K562 (cell line): ENCODE data around the gene HAGHL. TPM values are rescaled to one million over a fixed set of nuclear protein-coding genes. Genes with fewer than 3 reads are reported as not detected.

Experiments used
- EHMT2 ChIP-seq: fragments of 450-650 bp; IDR thresholded peaks from 2 replicates; pipeline ENCODE4 v1.6.1; 2018; ENCODE audit warnings: antibody characterized with exemption
- ETV5 ChIP-seq: sonication (generic); formaldehyde crosslinking; IDR thresholded peaks from 2 replicates; pipeline ENCODE4 v1.4.0; 2020; ENCODE audit warnings: low read depth, mild to moderate bottlenecking, missing genetic modification reagents
- ETV6 ChIP-seq, 3 experiments: fragments of 150-350 bp in 1 of 3; sonication (generic) in 1 of 3; formaldehyde crosslinking in 1 of 3; IDR thresholded peaks; 2 replicates each; pipeline versions ENCODE4 v1.6.1 to v1.8.0; 2014 to 2022; ENCODE audit warnings: borderline replicate concordance in 2 of 3, low read depth in 2 of 3, antibody characterized with exemption in 1 of 3, low read length in 1 of 3, mild to moderate bottlenecking in 1 of 3, missing genetic modification reagents in 1 of 3
- FOXJ2 ChIP-seq: fragments of 200-800 bp; sonication (Bioruptor generic); IDR thresholded peaks from 2 replicates; pipeline ENCODE4 v1.6.1; 2016; ENCODE audit warnings: missing genetic modification characterization, missing compliant biosample characterization
- FOXM1 ChIP-seq, 2 experiments: fragments of 450-650 bp in 1 of 2; sonication (generic) in 1 of 2; formaldehyde crosslinking in 1 of 2; IDR thresholded peaks; 2 replicates each; pipeline versions ENCODE4 v1.6.1 to v1.9.0; 2017 to 2022; ENCODE audit warnings: low read depth in 2 of 2, mild to moderate bottlenecking in 2 of 2, missing genetic modification reagents in 1 of 2, moderate library complexity in 1 of 2
- FOXO4 ChIP-seq: fragments of 450-650 bp; formaldehyde crosslinking; IDR thresholded peaks from 2 replicates; pipeline ENCODE4 v1.4.0; 2020; ENCODE audit warnings: mild to moderate bottlenecking, moderate library complexity
- GABPB1 ChIP-seq: sonication (generic); formaldehyde crosslinking; IDR thresholded peaks from 2 replicates; pipeline ENCODE4 v1.8.0; 2022; ENCODE audit warnings: mild to moderate bottlenecking, missing genetic modification reagents
- GATAD2A ChIP-seq: fragments of 450-650 bp; IDR thresholded peaks from 2 replicates; pipeline ENCODE4 v1.6.1; 2017
- HDAC2 ChIP-seq: fragments of 450-650 bp; IDR thresholded peaks from 2 replicates; pipeline ENCODE4 v1.6.1; 2016; ENCODE audit warnings: mild to moderate bottlenecking
- HLTF ChIP-seq: fragments of 450-650 bp; IDR thresholded peaks from 2 replicates; pipeline ENCODE4 v1.6.1; 2016
- HNRNPLL ChIP-seq: fragments of 200-400 bp; formaldehyde crosslinking; IDR thresholded peaks from 2 replicates; pipeline ENCODE4 v1.6.1; 2017; ENCODE audit warnings: low read length, low read depth, mild to moderate bottlenecking; ENCODE audit not compliant: poor library complexity, severe bottlenecking
- KDM5B ChIP-seq: fragments of 200-600 bp; sonication (generic); IDR thresholded peaks from 2 replicates; pipeline ENCODE4 v1.6.1; 2012; ENCODE audit warnings: low read depth, mild to moderate bottlenecking, moderate library complexity, low read length, control low read depth, inconsistent platforms; ENCODE audit not compliant: insufficient replicate concordance
- KLF1 ChIP-seq: fragments of 450-650 bp; IDR thresholded peaks from 2 replicates; pipeline ENCODE4 v1.6.1; 2016; ENCODE audit warnings: missing genetic modification characterization, missing compliant biosample characterization
- L3MBTL2 ChIP-seq: fragments of 450-650 bp; IDR thresholded peaks from 2 replicates; pipeline ENCODE4 v1.6.1; 2016; ENCODE audit warnings: mild to moderate bottlenecking, moderate library complexity
- PHF8 ChIP-seq: fragments of 200-600 bp; sonication (generic); IDR thresholded peaks from 2 replicates; pipeline ENCODE4 v1.6.1; 2012; ENCODE audit warnings: mixed run types, mild to moderate bottlenecking, inconsistent platforms, low read length, moderate library complexity, borderline replicate concordance
- RBBP5 ChIP-seq: fragments of 200-600 bp; sonication (generic); IDR thresholded peaks from 2 replicates; pipeline ENCODE4 v1.6.1; 2012; ENCODE audit warnings: borderline replicate concordance, mild to moderate bottlenecking, low read length, control low read depth, inconsistent platforms; ENCODE audit not compliant: insufficient read depth, poor library complexity, severe bottlenecking
- SAP30 ChIP-seq: fragments of 200-600 bp; sonication (generic); IDR thresholded peaks from 2 replicates; pipeline ENCODE4 v1.6.1; 2012; ENCODE audit warnings: borderline replicate concordance, low read depth, mild to moderate bottlenecking, moderate library complexity, low read length, control low read depth, inconsistent platforms; ENCODE audit not compliant: insufficient read depth, poor library complexity, severe bottlenecking
- THAP12 ChIP-seq: fragments of 250-450 bp; sonication (Bioruptor Pico); IDR thresholded peaks from 2 replicates; pipeline ENCODE4 v1.9.0; 2021; ENCODE audit warnings: mild to moderate bottlenecking, inconsistent platforms
- THRA ChIP-seq: fragments of 450-650 bp; IDR thresholded peaks from 2 replicates; pipeline ENCODE4 v1.6.1; 2017; ENCODE audit warnings: mild to moderate bottlenecking, moderate library complexity
- ZFX ChIP-seq: sonication (generic); formaldehyde crosslinking; IDR thresholded peaks from 2 replicates; pipeline ENCODE4 v1.8.0; 2022; ENCODE audit warnings: mild to moderate bottlenecking, missing genetic modification reagents, moderate library complexity
- ZNF79 ChIP-seq: fragments of 250-450 bp; sonication (Bioruptor Pico); IDR thresholded peaks from 2 replicates; pipeline ENCODE4 v1.4.0; 2020; ENCODE audit warnings: low read depth, mild to moderate bottlenecking, moderate library complexity
- polyA plus RNA-seq, 8 experiments: library from polyadenylated mRNA; depleted of rRNA in 4 of 8; stranded (reverse) in 5 of 8; unstranded in 3 of 8; fragments of >200 nt; fragmentation: Nextera tagmentation in 2 of 8; fragmentation: Illumina TruSeq in 1 of 8; extraction: Ambion mirVana in 2 of 8; extraction: Trizol in 1 of 8; gene quantifications; 2 replicates each; pipeline versions ENCODE4 v1.2.1 to v1.2.3, GENCODE V29; 2011 to 2014; ENCODE audit warnings: inconsistent platforms in 1 of 8, missing spikeins in 1 of 8
- total RNA-seq, 7 experiments: library from RNA; depleted of rRNA in 6 of 7; stranded (reverse); fragments of >200 nt in 6 of 7; fragmentation: Illumina TruSeq in 2 of 7; extraction: Trizol in 2 of 7; gene quantifications; 2 replicates each; pipeline versions ENCODE4 v1.2.1 to v1.2.3, GENCODE V29; 2011 to 2021; ENCODE audit warnings: low replicate concordance in 1 of 7

HAGHL gene
- total and polyA plus RNA-seq, 9 of the 15 experiments (the other 6 are each of a cell fraction or from before 2014, with no cell fraction given), result 0.31 to 83.4 (median 20.7) TPM

- TF ChIP-seq THRA, result no peak
- TF ChIP-seq THAP12 (CRISPR knock-in tag), result 0 out of 2 replicates have a peak, but pooled peaks have one; percentile 24
- TF ChIP-seq ETV5 (CRISPR knock-in tag), result peak; percentile 63; the same call in 1 of the 2 replicates
- TF ChIP-seq EHMT2, result no peak
- 0 out of 2 replicates have a peak, but pooled peaks have one; percentile 16 for TF ChIP-seq GATAD2A
- TF ChIP-seq SAP30, result peak; percentile 62
- TF ChIP-seq ZNF79 (CRISPR knock-in tag), result no peak
- TF ChIP-seq FOXM1 (IDR thresholded peaks at IDR 0.05; ENCODE audit: low read depth), result no peak
- 0 out of 2 replicates have a peak, but pooled peaks have one; percentile 46 for TF ChIP-seq FOXM1 (CRISPR knock-in tag; IDR thresholded peaks at IDR 0.05; ENCODE audit: low read depth)
- TF ChIP-seq ZFX (CRISPR knock-in tag), result peak; percentile 50
- peak; percentile 9 for TF ChIP-seq L3MBTL2
- peak; percentile 7 for TF ChIP-seq KDM5B
- peak; percentile 55 for TF ChIP-seq RBBP5
- TF ChIP-seq KLF1 (tag), result 0 out of 2 replicates have a peak, but pooled peaks have one; percentile 38
- TF ChIP-seq ETV6 (IDR thresholded peaks at IDR 0.05; ENCODE audit: borderline replicate concordance in 1 of 2, low read depth in 2 of 2, low read length in 1 of 2), result no peak
- TF ChIP-seq ETV6 (CRISPR knock-in tag; IDR thresholded peaks at IDR 0.05; ENCODE audit: borderline replicate concordance), result no peak
- TF ChIP-seq GABPB1, result peak; percentile 61; the same call in 1 of the 2 replicates
- 0 out of 2 replicates have a peak, but pooled peaks have one; percentile 42 for TF ChIP-seq HDAC2
- no peak for TF ChIP-seq FOXO4 (CRISPR knock-in tag)
- TF ChIP-seq PHF8, result peak; percentile 50; the same call in 1 of the 2 replicates
- TF ChIP-seq HNRNPLL, result peak; percentile 42
- 0 out of 2 replicates have a peak, but pooled peaks have one; percentile 35 for TF ChIP-seq HLTF
- no peak for TF ChIP-seq FOXJ2 (tag)
These were observed 528 bp downstream of the HAGHL start (continued) for GRCh38 chr16:727291-727977.
